ENCODE data around the gene PALLD. TPM values are rescaled to one million over a fixed set of nuclear protein-coding genes. Genes with fewer than 3 reads are reported as not detected.
"Not testable (repeated sequence)": the region's sequence is repeated elsewhere in the genome, so short reads cannot be mapped to it uniquely, and the experiment has no call there.

The PALLD gene
- total RNA-seq, 6 experiments from 2014 or later: 7.7 to 81.6 (median 24.8) TPM

DNA sequence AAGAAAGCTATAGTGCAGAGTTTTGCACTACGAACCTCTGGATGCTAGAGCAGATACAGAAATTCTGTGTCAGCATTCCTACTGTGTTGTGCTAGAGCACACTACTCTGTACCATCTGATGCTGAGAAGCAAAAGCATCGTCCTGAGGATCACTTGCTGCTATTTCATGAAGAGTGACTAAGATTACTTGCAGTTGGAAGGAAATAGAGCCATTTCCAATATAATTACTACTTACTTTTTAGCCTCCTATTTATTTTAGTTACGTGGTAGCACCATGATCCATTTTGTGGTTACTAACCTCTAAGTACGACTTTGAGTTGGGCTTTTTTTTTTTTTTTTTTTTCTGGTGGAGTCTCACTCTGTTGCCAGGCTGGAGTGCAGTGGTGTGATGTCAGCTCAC is 226.7 kb downstream of the PALLD start:
- Histone ChIP-seq H3K27me3 (no peaks in the 10 kb centered on the region), H3K36me3 (no peaks in the 10 kb centered on the region), H3K9me3 (no peaks in the 10 kb centered on the region), H3K4me1 (no peaks in the 10 kb centered on the region), H3K4me3 (no peak overlapping the region), H3K27ac (no peak overlapping the region)
- intact Hi-C loops (cut with DNase I): no loop called here
- ATAC-seq (no peak), DNase-seq (no peak)
- no peak for TF ChIP-seq POLR2A (IDR thresholded peaks at IDR 0.05)
- TF ChIP-seq, protein P1, sequence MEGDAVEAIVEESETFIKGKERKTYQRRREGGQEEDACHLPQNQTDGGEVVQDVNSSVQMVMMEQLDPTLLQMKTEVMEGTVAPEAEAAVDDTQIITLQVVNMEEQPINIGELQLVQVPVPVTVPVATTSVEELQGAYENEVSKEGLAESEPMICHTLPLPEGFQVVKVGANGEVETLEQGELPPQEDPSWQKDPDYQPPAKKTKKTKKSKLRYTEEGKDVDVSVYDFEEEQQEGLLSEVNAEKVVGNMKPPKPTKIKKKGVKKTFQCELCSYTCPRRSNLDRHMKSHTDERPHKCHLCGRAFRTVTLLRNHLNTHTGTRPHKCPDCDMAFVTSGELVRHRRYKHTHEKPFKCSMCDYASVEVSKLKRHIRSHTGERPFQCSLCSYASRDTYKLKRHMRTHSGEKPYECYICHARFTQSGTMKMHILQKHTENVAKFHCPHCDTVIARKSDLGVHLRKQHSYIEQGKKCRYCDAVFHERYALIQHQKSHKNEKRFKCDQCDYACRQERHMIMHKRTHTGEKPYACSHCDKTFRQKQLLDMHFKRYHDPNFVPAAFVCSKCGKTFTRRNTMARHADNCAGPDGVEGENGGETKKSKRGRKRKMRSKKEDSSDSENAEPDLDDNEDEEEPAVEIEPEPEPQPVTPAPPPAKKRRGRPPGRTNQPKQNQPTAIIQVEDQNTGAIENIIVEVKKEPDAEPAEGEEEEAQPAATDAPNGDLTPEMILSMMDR (IDR thresholded peaks at IDR 0.05): no peak
- WGBS (ENCODE audit: insufficient coverage, low coverage, low lambda C conversion rate, missing lambda C conversion rate): 54% methylated on average over 4 of the region's 4 CpGs

- ATAC-seq: no peak
- Histone ChIP-seq H3K4me3 (no peak overlapping the region), H3K27ac (no peak overlapping the region), H3K27me3 (no peaks in the 10 kb centered on the region), H3K4me1 (no peaks in the 10 kb centered on the region), H3K36me3 (no peaks in the 10 kb centered on the region), H3K9me3 (no peaks in the 10 kb centered on the region)
- DNase-seq: no peak
- intact Hi-C loops (cut with DNase I): no loop called here
- TF ChIP-seq, protein P1 (IDR thresholded peaks at IDR 0.05): no peak
- TF ChIP-seq POLR2A (IDR thresholded peaks at IDR 0.05): no peak
Measured at GRCh38 chr4:168724243-168724642, 227.4 kb downstream of the PALLD start.

- intact Hi-C loops (cut with DNase I): no loop called here
Measured at GRCh38 chr4:168724686-168725411, 228.0 kb downstream of the PALLD start.

GRCh38 chr4:168725930-168726329 is 229.1 kb downstream of the PALLD start:
- H3K9me3 ChIP-seq: no peaks in the 10 kb centered on the region
- DNase-seq: no peak
- 71% methylated on average over 1 of the region's 1 CpG for WGBS (ENCODE audit: insufficient coverage, low coverage, low lambda C conversion rate, missing lambda C conversion rate)
- H3K36me3 ChIP-seq: no peaks in the 10 kb centered on the region
- H3K4me3 ChIP-seq: no peak overlapping the region
- intact Hi-C loops (cut with DNase I): no loop called here
- H3K27ac ChIP-seq: no peak overlapping the region
- no peaks in the 10 kb centered on the region for H3K4me1 ChIP-seq
- TF ChIP-seq, protein P1 (IDR thresholded peaks at IDR 0.05): no peak
- TF ChIP-seq POLR2A (IDR thresholded peaks at IDR 0.05): no peak
- H3K27me3 ChIP-seq: no peaks in the 10 kb centered on the region
- ATAC-seq: no peak

More at GRCh38 chr4:168724686-168725411, 228.0 kb downstream of the PALLD start:
- 50% methylated on average over 5 of the region's 5 CpGs for WGBS (ENCODE audit: insufficient coverage, low coverage, low lambda C conversion rate, missing lambda C conversion rate)
- Histone ChIP-seq H3K4me1 (no peaks in the 10 kb centered on the region), H3K27ac (no peak overlapping the region), H3K36me3 (no peaks in the 10 kb centered on the region), H3K9me3 (no peaks in the 10 kb centered on the region), H3K27me3 (no peaks in the 10 kb centered on the region), H3K4me3 (no peak overlapping the region)
- ATAC-seq: no peak
- TF ChIP-seq, protein P1 (IDR thresholded peaks at IDR 0.05): no peak
- no peak for DNase-seq

GRCh38 chr4:168727181-168727580 is 230.3 kb downstream of the PALLD start:
- intact Hi-C loops (cut with DNase I); H3K4me3 ChIP-seq; H3K27ac ChIP-seq; ATAC-seq; H3K4me1 ChIP-seq; H3K9me3 ChIP-seq; H3K27me3 ChIP-seq; H3K36me3 ChIP-seq; DNase-seq: not testable (repeated sequence)

Measured in right lobe of liver (tissue), 6 donors.